MM.1S (cell line): ENCODE results near the gene FBXW5.

Experiments used
- CTCF ChIP-seq: fragments of 300-600 bp; sonication (generic); IDR thresholded peaks from 2 replicates; pipeline ENCODE4 v1.5.1; 2016; ENCODE audit warnings: antibody characterized with exemption, low read length, mixed read lengths
- EZH2 ChIP-seq: fragments of 300-600 bp; sonication (generic); optimal IDR thresholded peaks from 2 replicates; pipeline ENCODE3; 2017; ENCODE audit warnings: low read depth, mild to moderate bottlenecking, antibody characterized with exemption, low read length, mixed read lengths

DNA sequence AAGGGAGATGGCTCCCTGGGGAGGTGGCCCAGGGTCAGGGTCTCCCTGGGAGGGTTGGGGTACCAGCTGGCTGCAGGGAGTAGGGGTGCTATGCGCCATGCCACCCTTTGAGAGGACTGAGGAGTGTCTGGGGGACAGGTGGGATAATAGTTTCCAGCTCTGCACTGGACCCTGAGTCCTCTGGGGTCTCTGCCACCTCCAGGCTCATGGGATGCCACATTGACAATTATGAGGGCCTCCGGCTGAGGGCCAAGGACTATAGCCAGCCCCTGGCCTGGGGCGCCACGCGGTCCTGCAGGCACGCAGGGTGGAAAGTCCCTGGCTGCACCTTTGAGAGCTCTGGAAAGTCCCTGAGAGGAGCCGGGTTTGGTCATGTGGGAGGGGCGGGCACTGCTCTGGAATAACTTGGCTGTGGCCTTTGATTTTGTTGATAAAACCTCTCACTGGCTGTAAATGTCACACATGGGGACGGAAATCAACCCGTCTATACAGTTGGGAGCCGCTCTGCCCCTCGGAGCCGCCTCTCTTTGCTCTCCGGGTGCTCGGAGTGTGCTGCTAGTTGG, 42.2 kb downstream of the FBXW5 start:
- no peak for TF ChIP-seq EZH2
- no peak for TF ChIP-seq CTCF
